ENCODE measurements around the gene CAPN13.
A peak's percentile ranks its signal among the peaks of the same experiment; 100 is the strongest.

The CAPN13 gene

GRCh38 chr2:30753630-30754029, 53.6 kb downstream of the CAPN13 start:
- no peak for TF ChIP-seq CTCF (conservative IDR thresholded peaks at IDR 0.05)
- H3K27ac ChIP-seq, result no peak overlapping the region

DNA sequence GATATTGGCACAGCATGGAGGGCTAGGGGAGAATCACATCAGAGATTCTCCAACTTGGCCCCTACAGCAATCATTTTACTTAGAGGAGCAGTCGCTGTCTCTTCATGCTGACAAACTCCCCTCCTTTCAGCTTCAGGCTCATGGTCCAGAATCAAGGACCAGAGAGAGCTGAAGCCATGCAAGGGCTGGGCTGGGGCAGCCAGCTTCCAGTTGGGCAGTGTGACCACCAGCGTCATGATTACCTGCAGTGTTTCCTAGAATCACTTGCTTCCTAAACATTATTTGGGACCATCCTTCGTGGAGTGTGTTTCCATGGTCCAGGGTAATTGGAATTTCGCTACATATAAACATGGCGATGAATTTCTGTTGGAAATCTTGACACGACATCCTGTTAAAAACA, 54.4 kb downstream of the CAPN13 start:
- TF ChIP-seq CTCF (conservative IDR thresholded peaks at IDR 0.05), result no peak
- no peak overlapping the region for H3K27ac ChIP-seq

GRCh38 chr2:30747206-30747605, 60.0 kb downstream of the CAPN13 start:
- no peak for TF ChIP-seq CTCF (conservative IDR thresholded peaks at IDR 0.05)
- no peak overlapping the region for H3K27ac ChIP-seq

DNA sequence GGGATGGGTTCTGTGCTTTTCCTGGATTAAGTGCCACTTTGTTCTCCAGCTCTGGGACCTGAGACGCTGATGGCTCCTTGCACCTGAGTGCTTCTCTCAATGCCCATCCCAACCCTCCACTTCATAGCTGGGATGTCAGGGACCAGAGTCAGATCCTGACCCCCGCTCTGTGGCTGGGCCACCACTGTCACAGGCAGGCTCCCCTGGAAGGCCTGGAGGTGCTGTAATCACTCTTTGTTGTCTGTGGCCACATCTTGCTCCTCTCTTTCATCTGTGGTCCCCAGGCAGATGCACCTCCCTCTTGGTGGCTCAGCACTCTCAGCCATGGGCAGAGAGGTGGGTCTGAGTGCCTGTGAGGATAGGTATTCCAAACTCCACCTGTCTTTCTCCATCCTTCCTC, 62.4 kb downstream of the CAPN13 start:
- no peak overlapping the region for H3K27ac ChIP-seq
- TF ChIP-seq CTCF (conservative IDR thresholded peaks at IDR 0.05), result no peak

DNA sequence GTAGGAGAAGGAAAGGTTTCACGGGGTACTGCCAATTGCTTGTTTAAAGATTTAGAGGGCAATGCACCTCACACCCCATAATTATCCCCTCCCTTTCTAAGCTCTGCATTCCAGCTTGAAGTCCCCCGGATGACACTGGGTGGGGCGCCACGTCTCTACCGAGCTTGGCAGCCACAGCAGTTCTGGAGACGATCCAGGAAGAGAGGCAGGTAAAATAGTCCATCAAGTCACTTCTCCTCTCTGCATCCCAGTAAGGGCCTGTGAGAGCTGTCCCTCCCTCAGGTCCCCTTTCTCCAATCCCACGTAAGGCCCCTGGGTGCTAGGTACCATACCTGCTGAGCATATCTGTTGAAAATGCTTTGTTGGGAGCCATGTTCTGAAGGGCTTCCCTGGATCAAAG, 65.7 kb downstream of the CAPN13 start:
- no peak for TF ChIP-seq CTCF (conservative IDR thresholded peaks at IDR 0.05)

GRCh38 chr2:30738141-30738911, 68.9 kb downstream of the CAPN13 start:
- no peak for TF ChIP-seq CTCF (conservative IDR thresholded peaks at IDR 0.05)
- H3K27ac ChIP-seq, result no peak overlapping the region

More for the DNA sequence above, 65.7 kb downstream of the CAPN13 start:
- peak overlapping the region; percentile 65 for H3K27ac ChIP-seq

DNA sequence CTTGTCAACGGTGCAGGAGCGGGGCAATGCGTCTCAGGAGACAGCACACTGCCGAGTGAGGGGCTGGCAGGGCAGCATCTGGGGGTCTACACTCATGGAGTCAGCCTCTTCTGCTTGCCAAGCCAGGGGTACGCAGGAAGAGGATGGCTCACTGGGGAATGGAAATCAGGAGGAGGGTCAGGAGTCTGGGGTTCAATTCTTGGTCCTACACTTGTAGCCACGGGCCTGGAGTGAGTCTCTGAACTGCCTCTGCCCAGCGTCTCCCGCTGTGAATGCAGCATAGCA, 70.0 kb downstream of the CAPN13 start:
- TF ChIP-seq CTCF (conservative IDR thresholded peaks at IDR 0.05), result no peak
- H3K27ac ChIP-seq, result no peak overlapping the region

Data from VCaP (cell line).